OCI-LY1 (cell line): ENCODE data around the gene TUBGCP6.

Source experiments
- H2AFZ ChIP-seq: fragments of 200-600 bp; sonication (generic), shearing (Covaris generic); 2 replicates; pipeline ENCODE4 v1.6.0; 2014; ENCODE audit warnings: antibody characterized with exemption, mild to moderate bottlenecking, low read length
- H3F3A ChIP-seq: fragments of 200-600 bp; sonication (generic), shearing (Covaris generic); 2 replicates; pipeline ENCODE4 v1.6.0; 2014; ENCODE audit warnings: mild to moderate bottlenecking, antibody characterized with exemption, low read length, moderate library complexity; ENCODE audit not compliant: insufficient read depth
- H3K27ac ChIP-seq: fragments of 200-600 bp; sonication (generic); 2 replicates; pipeline ENCODE4 v1.5.1; 2014; ENCODE audit warnings: low read length, mixed run types, mild to moderate bottlenecking, low read depth; ENCODE audit not compliant: poor library complexity, severe bottlenecking
- H3K27me3 ChIP-seq: fragments of 200-600 bp; sonication (generic); 2 replicates; pipeline ENCODE4 v1.6.0; 2014; ENCODE audit warnings: antibody characterized with exemption, mild to moderate bottlenecking, low read length, moderate library complexity; ENCODE audit not compliant: insufficient read depth
- H3K36me3 ChIP-seq: fragments of 200-600 bp; sonication (generic); 2 replicates; pipeline ENCODE4 v1.6.1; 2014; ENCODE audit warnings: mild to moderate bottlenecking, antibody characterized with exemption, low read length, moderate library complexity, mixed read lengths; ENCODE audit not compliant: insufficient read depth
- H3K4me1 ChIP-seq: fragments of 200-600 bp; sonication (generic); 2 replicates; pipeline ENCODE4 v1.5.1; 2014; ENCODE audit warnings: mild to moderate bottlenecking, low read length, moderate library complexity; ENCODE audit not compliant: insufficient read depth, severe bottlenecking
- H3K4me2 ChIP-seq: fragments of 200-600 bp; sonication (generic), shearing (Covaris generic); 2 replicates; pipeline ENCODE4 v1.6.1; 2014; ENCODE audit warnings: low read length
- H3K4me3 ChIP-seq: fragments of 200-600 bp; sonication (generic); 2 replicates; pipeline ENCODE4 v1.5.1; 2014; ENCODE audit warnings: low read length, low read depth, mild to moderate bottlenecking, mixed read lengths; ENCODE audit not compliant: poor library complexity, severe bottlenecking
- H3K79me2 ChIP-seq: fragments of 200-600 bp; shearing (Covaris generic); 2 replicates; pipeline ENCODE4 v1.6.1; 2016; ENCODE audit warnings: mixed run types, low read length, mixed read lengths; ENCODE audit not compliant: insufficient read depth
- H3K9ac ChIP-seq: fragments of 200-600 bp; sonication (generic), shearing (Covaris generic); 2 replicates; pipeline ENCODE4 v1.6.1; 2014; ENCODE audit warnings: mild to moderate bottlenecking, low read length, mixed read lengths
- H3K9me2 ChIP-seq: fragments of 200-600 bp; sonication (generic), shearing (Covaris generic); 2 replicates; pipeline ENCODE4 v1.6.1; 2014; ENCODE audit warnings: low read depth, mild to moderate bottlenecking, low read length, mixed read lengths
- H3K9me3 ChIP-seq: fragments of 200-600 bp; shearing (Covaris generic); 2 replicates; pipeline ENCODE4 v1.6.1; 2014; ENCODE audit warnings: low read length, mixed read lengths
- H4K20me1 ChIP-seq: fragments of 200-600 bp; sonication (generic), shearing (Covaris generic); 2 replicates; pipeline ENCODE4 v1.6.0; 2016; ENCODE audit warnings: mild to moderate bottlenecking, low read length; ENCODE audit not compliant: insufficient read depth
- EZH2 ChIP-seq: fragments of 200-600 bp; sonication (generic), shearing (Covaris generic); IDR thresholded peaks from 2 replicates; pipeline ENCODE4 v1.8.0; 2017; ENCODE audit warnings: borderline replicate concordance, mixed run types, mild to moderate bottlenecking, antibody characterized with exemption, low read length, moderate library complexity, mixed read lengths
- TF ChIP-seq, protein P1 (sequence below): fragments of 200-600 bp; sonication (generic), shearing (Covaris generic); IDR thresholded peaks from 2 replicates; pipeline ENCODE4 v1.5.1; 2017; ENCODE audit warnings: mild to moderate bottlenecking, antibody characterized with exemption, low read length, moderate library complexity, mixed read lengths

Gene TUBGCP6

DNA sequence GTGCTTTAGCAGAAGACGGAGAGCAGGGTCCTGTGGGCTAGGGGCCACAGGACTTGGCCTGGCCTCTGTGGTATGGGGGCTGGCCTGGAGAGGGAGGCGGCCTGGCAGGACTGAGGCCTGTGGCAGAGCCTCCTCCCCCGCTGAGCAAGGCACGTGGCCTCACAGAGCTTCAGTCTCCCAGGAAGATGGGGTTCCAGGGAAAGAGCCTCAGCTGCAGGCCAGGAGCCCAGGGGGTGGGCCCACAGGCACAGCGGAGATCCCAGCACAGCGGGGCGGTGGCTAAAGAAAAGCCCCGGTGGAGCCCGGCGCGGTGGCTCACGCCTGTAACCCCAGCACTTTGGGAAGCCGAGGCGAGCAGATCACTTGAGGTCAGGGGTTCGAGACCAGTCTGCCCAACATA, 14.5 kb upstream of the TUBGCP6 start:
- Histone ChIP-seq H3K4me3 (no peak overlapping the region), H3K27me3 (no peaks in the 10 kb centered on the region), H3K9ac (no peak overlapping the region), H3K4me1 (peaks cover 24% of the 10 kb centered on the region), H2AFZ (no peak overlapping the region), H3F3A (no peaks in the 10 kb centered on the region), H3K36me3 (peaks cover 43% of the 10 kb centered on the region), H3K9me3 (no peaks in the 10 kb centered on the region), H3K9me2 (no peaks in the 10 kb centered on the region), H3K4me2 (no peak overlapping the region; the same call in 1 of the 2 replicates), H3K27ac (no peak overlapping the region), H4K20me1 (no peaks in the 10 kb centered on the region), H3K79me2 (peaks cover 4% of the 10 kb centered on the region; the same call in 1 of the 2 replicates)
- TF ChIP-seq, protein P1, sequence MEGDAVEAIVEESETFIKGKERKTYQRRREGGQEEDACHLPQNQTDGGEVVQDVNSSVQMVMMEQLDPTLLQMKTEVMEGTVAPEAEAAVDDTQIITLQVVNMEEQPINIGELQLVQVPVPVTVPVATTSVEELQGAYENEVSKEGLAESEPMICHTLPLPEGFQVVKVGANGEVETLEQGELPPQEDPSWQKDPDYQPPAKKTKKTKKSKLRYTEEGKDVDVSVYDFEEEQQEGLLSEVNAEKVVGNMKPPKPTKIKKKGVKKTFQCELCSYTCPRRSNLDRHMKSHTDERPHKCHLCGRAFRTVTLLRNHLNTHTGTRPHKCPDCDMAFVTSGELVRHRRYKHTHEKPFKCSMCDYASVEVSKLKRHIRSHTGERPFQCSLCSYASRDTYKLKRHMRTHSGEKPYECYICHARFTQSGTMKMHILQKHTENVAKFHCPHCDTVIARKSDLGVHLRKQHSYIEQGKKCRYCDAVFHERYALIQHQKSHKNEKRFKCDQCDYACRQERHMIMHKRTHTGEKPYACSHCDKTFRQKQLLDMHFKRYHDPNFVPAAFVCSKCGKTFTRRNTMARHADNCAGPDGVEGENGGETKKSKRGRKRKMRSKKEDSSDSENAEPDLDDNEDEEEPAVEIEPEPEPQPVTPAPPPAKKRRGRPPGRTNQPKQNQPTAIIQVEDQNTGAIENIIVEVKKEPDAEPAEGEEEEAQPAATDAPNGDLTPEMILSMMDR, result no peak
- no peak for TF ChIP-seq EZH2

DNA sequence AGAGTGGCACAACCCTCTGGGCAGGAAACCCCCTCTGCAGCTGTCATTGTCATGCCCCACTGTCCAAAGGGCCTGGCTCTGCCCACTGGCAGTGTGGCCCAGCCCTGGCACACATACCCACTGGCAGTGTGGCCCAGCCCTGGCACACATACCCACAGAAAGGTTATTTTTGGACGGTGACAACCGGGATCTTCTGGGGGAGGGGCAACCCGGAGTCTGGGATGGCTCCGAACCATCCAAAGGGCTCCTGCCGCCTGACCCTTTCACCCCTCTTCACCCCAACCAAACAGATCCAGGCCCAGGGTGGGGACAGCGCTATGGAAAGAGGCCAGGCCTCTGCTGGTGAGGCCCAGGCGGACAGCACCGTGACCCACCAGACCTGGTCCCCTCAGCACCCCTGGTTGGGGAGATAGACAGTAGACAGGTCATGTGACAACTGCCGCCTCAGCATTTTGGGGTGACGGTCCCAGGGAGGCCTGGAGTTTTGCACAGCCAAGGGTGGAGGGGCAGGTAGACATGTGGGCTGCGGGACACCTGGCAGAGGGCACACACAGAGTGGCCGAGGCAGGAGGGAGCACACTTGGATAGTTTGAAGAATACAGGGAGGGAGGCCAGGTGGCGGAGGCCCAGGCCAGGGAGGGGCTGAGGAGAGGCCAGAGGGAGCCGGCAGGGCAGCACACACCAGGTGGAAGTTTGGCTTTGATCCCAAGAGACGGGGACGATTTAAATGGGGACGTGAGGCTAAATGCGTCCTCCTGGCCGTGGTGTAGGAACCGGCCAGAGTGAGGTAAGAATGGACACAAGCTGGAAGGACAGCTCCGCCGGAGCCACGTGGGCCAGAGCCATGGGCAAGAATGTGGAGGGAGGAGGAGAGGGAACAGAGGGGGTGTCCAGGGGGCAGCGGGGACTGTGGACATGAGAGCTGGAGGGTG, 13.8 kb upstream of the TUBGCP6 start:
- no peak overlapping the region for H3K9ac ChIP-seq
- TF ChIP-seq, protein P1, result no peak
- no peak for TF ChIP-seq EZH2

GRCh38 chr22:50257451-50258360, 12.9 kb upstream of the TUBGCP6 start:
- Histone ChIP-seq H2AFZ (no peak overlapping the region), H3K4me2 (no peak overlapping the region), H3K27me3 (no peaks in the 10 kb centered on the region), H3K4me1 (peaks cover 21% of the 10 kb centered on the region), H3F3A (0 out of 2 replicates have a peak, but pooled peaks cover 4% of the 10 kb centered on the region), H3K79me2 (peaks cover 4% of the 10 kb centered on the region; the same call in 1 of the 2 replicates), H3K27ac (no peak overlapping the region), H3K9me3 (no peaks in the 10 kb centered on the region), H4K20me1 (no peaks in the 10 kb centered on the region), H3K9me2 (no peaks in the 10 kb centered on the region), H3K9ac (no peak overlapping the region), H3K36me3 (peaks cover 53% of the 10 kb centered on the region), H3K4me3 (no peak overlapping the region)
- TF ChIP-seq, protein P1, result no peak
- no peak for TF ChIP-seq EZH2

More for the DNA sequence above, 13.8 kb upstream of the TUBGCP6 start:
- H4K20me1 ChIP-seq, result no peaks in the 10 kb centered on the region
- no peaks in the 10 kb centered on the region for H3K9me2 ChIP-seq
- no peaks in the 10 kb centered on the region for H3K9me3 ChIP-seq
- no peaks in the 10 kb centered on the region for H3K27me3 ChIP-seq
- H3K4me3 ChIP-seq, result no peak overlapping the region
- peaks cover 24% of the 10 kb centered on the region for H3K4me1 ChIP-seq
- H3K79me2 ChIP-seq, result peaks cover 4% of the 10 kb centered on the region; the same call in 1 of the 2 replicates
- no peaks in the 10 kb centered on the region for H3F3A ChIP-seq
- no peak overlapping the region for H2AFZ ChIP-seq
- peaks cover 47% of the 10 kb centered on the region for H3K36me3 ChIP-seq
- H3K4me2 ChIP-seq, result no peak overlapping the region; the same call in 1 of the 2 replicates
- no peak overlapping the region for H3K27ac ChIP-seq
